Colonic mucosa (tissue), 4 donors: ENCODE results near the gene SEPTIN5. TPM values are rescaled to one million over a fixed set of nuclear protein-coding genes. Genes with fewer than 3 reads are reported as not detected.
"Not testable (repeated sequence)": the region's sequence is repeated elsewhere in the genome, so short reads cannot be mapped to it uniquely, and the experiment has no call there.

Source experiments
- DNase-seq: peaks from one replicate; pipeline ENCODE4 v3.0.0-alpha.2; 2020
- H3K27ac ChIP-seq: fragments of 200-600 bp; one replicate; pipeline ENCODE4 v1.8.0; 2021
- H3K27me3 ChIP-seq: fragments of 200-600 bp; one replicate; pipeline ENCODE4 v1.8.0; 2021
- H3K36me3 ChIP-seq: fragments of 200-600 bp; one replicate; pipeline ENCODE4 v1.8.0; 2021
- H3K4me1 ChIP-seq: fragments of 200-600 bp; one replicate; pipeline ENCODE4 v1.8.0; 2021; ENCODE audit warnings: mild to moderate bottlenecking
- H3K4me3 ChIP-seq: fragments of 200-600 bp; one replicate; pipeline ENCODE4 v1.8.0; 2021
- H3K9ac ChIP-seq, 2 donors: one replicate each; pipeline ENCODE4 v1.7.0; 2013; ENCODE audit warnings: control low read depth in 2 of 2, low read depth in 2 of 2, low read length in 2 of 2
- H3K9me3 ChIP-seq: fragments of 200-600 bp; one replicate; pipeline ENCODE4 v1.8.0; 2021
- CTCF ChIP-seq: fragments of 200-600 bp; IDR thresholded peaks from one replicate; pipeline ENCODE4 v1.8.0; 2022; ENCODE audit warnings: antibody characterized with exemption, mild to moderate bottlenecking
- intact Hi-C: fragments of 100-400 bp; cut with DNase I; formaldehyde crosslinking; loops from one replicate; pipeline ENCODE4 v1.14.1; 2022
- total RNA-seq, 2 donors: library from RNA; stranded (reverse); fragmentation: NEBNext Ultra II Directional in 1 of 2; extraction: Animal tissue kit (Norgen Biotek cat#: 25700) in 1 of 2; gene quantifications; one replicate each; pipeline ENCODE4 v1.2.1, GENCODE V29; 2021
- donor health status: healthy.
- donor health status: DM: no; HTN: no; CAD: no.
- donor health status: DM: no; HTN: no; CAD: no.

SEPTIN5 gene
- total RNA-seq, 2 donors from 2014 or later, result 2.2 to 2.5 TPM

- TF ChIP-seq CTCF, result no peak
- no peak for DNase-seq
Measured at GRCh38 chr22:19693581-19693980, 20.7 kb upstream of the SEPTIN5 start.

GRCh38 chr22:19693981-19694670, 20.2 kb upstream of the SEPTIN5 start:
- no peak overlapping the region for H3K4me3 ChIP-seq
- no peaks in the 10 kb centered on the region for H3K27me3 ChIP-seq
- intact Hi-C loops, result no loop called here
- no peaks in the 10 kb centered on the region for H3K9me3 ChIP-seq
- DNase-seq, result no peak
- H3K36me3 ChIP-seq, result no peaks in the 10 kb centered on the region
- H3K27ac ChIP-seq, result no peak overlapping the region
- no peak overlapping the region for H3K9ac ChIP-seq
- TF ChIP-seq CTCF, result no peak
- H3K4me1 ChIP-seq, result no peaks in the 10 kb centered on the region

More at GRCh38 chr22:19693581-19693980, 20.7 kb upstream of the SEPTIN5 start:
- H3K36me3 ChIP-seq, result no peaks in the 10 kb centered on the region
- no peak overlapping the region for H3K27ac ChIP-seq
- H3K4me1 ChIP-seq, result no peaks in the 10 kb centered on the region
- H3K4me3 ChIP-seq, result no peak overlapping the region
- H3K9me3 ChIP-seq, result no peaks in the 10 kb centered on the region
- no peak overlapping the region for H3K9ac ChIP-seq
- no peaks in the 10 kb centered on the region for H3K27me3 ChIP-seq
- intact Hi-C loops, result no loop called here

- Histone ChIP-seq H3K9me3 (no peaks in the 10 kb centered on the region), H3K4me1 (no peaks in the 10 kb centered on the region), H3K27ac (no peak overlapping the region), H3K9ac (no peak overlapping the region), H3K36me3 (no peaks in the 10 kb centered on the region), H3K27me3 (no peaks in the 10 kb centered on the region), H3K4me3 (no peak overlapping the region)
- intact Hi-C loops, result no loop called here
- TF ChIP-seq CTCF, result no peak
- no peak for DNase-seq
Measured at GRCh38 chr22:19694696-19695095, 19.6 kb upstream of the SEPTIN5 start.

GRCh38 chr22:19696504-19697276, 17.6 kb upstream of the SEPTIN5 start:
- Histone ChIP-seq H3K27ac (no peak overlapping the region), H3K4me1 (no peaks in the 10 kb centered on the region), H3K36me3 (no peaks in the 10 kb centered on the region), H3K4me3 (no peak overlapping the region), H3K9ac (no peak overlapping the region), H3K27me3 (no peaks in the 10 kb centered on the region), H3K9me3 (no peaks in the 10 kb centered on the region)
- no peak for TF ChIP-seq CTCF
- intact Hi-C loops, result no loop called here
- DNase-seq, result no peak

GRCh38 chr22:19697871-19698270, 16.4 kb upstream of the SEPTIN5 start:
- H3K9ac ChIP-seq, H3K4me3 ChIP-seq, H3K4me1 ChIP-seq, DNase-seq, intact Hi-C loops, H3K27ac ChIP-seq, H3K36me3 ChIP-seq, H3K27me3 ChIP-seq, H3K9me3 ChIP-seq: not testable (repeated sequence)
